GM12878 (cell line): ENCODE data around the gene IFIT2. TPM values are rescaled to one million over a fixed set of nuclear protein-coding genes. Genes with fewer than 3 reads are reported as not detected.

Experiments
- ATAC-seq: fragments of 200-7000 bp; cut with Tn5 transposase; 3 replicates; pipeline ENCODE4 v1.9.1; 2020; ENCODE audit warnings: mild to moderate bottlenecking, moderate library complexity
- BruUV-seq: library from RNA; stranded (reverse); fragments of 400-500 nt; replicated peaks from 2 replicates; lab custom pipeline; 2021; lab: Mats Ljungman, UMichigan
- CTCF ChIA-PET: fragments of 300-600 bp; sonication (Branson Sonifier 250); formaldehyde crosslinking; extraction: SDS; loops from one replicate; lab custom pipeline; 2021; ENCODE audit warnings: inconsistent platforms; lab: Yijun Ruan, JAX
- POLR2A ChIA-PET: fragments of 350-600 bp; formaldehyde crosslinking; extraction: SDS; loops from one replicate; lab custom pipeline; 2021; ENCODE audit warnings: inconsistent platforms; lab: Charles Lee
- RAD21 ChIA-PET: fragments of 300-600 bp; sonication (Branson Sonifier 250); formaldehyde crosslinking; loops from one replicate; lab custom pipeline; 2023; ENCODE audit warnings: antibody characterized with exemption; ENCODE audit not compliant: unreplicated experiment; lab: Charles Lee
- SMC1A ChIA-PET: fragments of 300-600 bp; sonication (Branson Sonifier 250); formaldehyde crosslinking; loops from one replicate; lab custom pipeline; 2023; ENCODE audit not compliant: unreplicated experiment, uncharacterized antibody; lab: Charles Lee
- DNase-seq: peaks from one replicate; pipeline ENCODE4 v3.0.0-alpha.2; 2011; ENCODE audit warnings: low read depth, low spot score
- FAIRE-seq: peaks from 3 replicates; lab custom pipeline; 2011; peaks lifted over from hg19 to GRCh38; lab: Jason Lieb, UNC
- H2AFZ ChIP-seq: 2 replicates; pipeline ENCODE4 v1.6.0; 2011; ENCODE audit warnings: low read depth, low read length, control low read depth; ENCODE audit not compliant: control insufficient read depth
- H3K27ac ChIP-seq: 2 replicates; pipeline ENCODE4 v1.5.1; 2011; ENCODE audit warnings: control low read depth; ENCODE audit not compliant: control insufficient read depth, insufficient read depth
- H3K27me3 ChIP-seq, 2 experiments: replicated peaks in 1 of 2; 2 replicates each; pipeline versions ENCODE4 v1.6.0 to v1.6.1; 2011; ENCODE audit warnings: low read length in 1 of 2; ENCODE audit not compliant: control insufficient read depth in 2 of 2, insufficient read depth in 2 of 2
- H3K36me3 ChIP-seq, 2 experiments: 2 replicates each; pipeline ENCODE4 v1.5.1; 2011; ENCODE audit warnings: low read length in 1 of 2; ENCODE audit not compliant: control insufficient read depth in 2 of 2, insufficient read depth in 2 of 2
- H3K4me1 ChIP-seq: 2 replicates; pipeline ENCODE4 v1.6.1; 2011; ENCODE audit warnings: mild to moderate bottlenecking, low read length, moderate library complexity, mixed read lengths; ENCODE audit not compliant: control insufficient read depth, insufficient read depth
- H3K4me2 ChIP-seq: 2 replicates; pipeline ENCODE4 v1.6.0; 2011; ENCODE audit warnings: control low read depth; ENCODE audit not compliant: control insufficient read depth, insufficient read depth
- H3K4me3 ChIP-seq: fragments of 200-600 bp; sonication (generic); 2 replicates; pipeline ENCODE4 v1.5.1; 2016
- H3K79me2 ChIP-seq: 2 replicates; pipeline ENCODE4 v1.6.0; 2011; ENCODE audit warnings: low read length; ENCODE audit not compliant: control insufficient read depth, insufficient read depth
- H3K9ac ChIP-seq: 2 replicates; pipeline ENCODE4 v1.8.0; 2011; ENCODE audit warnings: low read length, control low read depth, mixed read lengths; ENCODE audit not compliant: control insufficient read depth, insufficient read depth
- H3K9me3 ChIP-seq: replicated peaks from 3 replicates; pipeline ENCODE4 v1.5.1; 2011; ENCODE audit warnings: mild to moderate bottlenecking, low read length; ENCODE audit not compliant: control insufficient read depth, insufficient read depth
- H4K20me1 ChIP-seq: 2 replicates; pipeline ENCODE4 v1.6.0; 2011; ENCODE audit not compliant: control insufficient read depth, insufficient read depth
- EP300 ChIP-seq, 2 experiments: fragments of 150-350 bp in 1 of 2; IDR thresholded peaks; 2 replicates each; pipeline ENCODE4 v1.6.1; 2011 to 2012; ENCODE audit warnings: low read depth in 2 of 2, low read length in 2 of 2, borderline replicate concordance in 1 of 2, improper control_type of control experiment in 1 of 2, inconsistent platforms in 1 of 2; ENCODE audit not compliant: control insufficient read depth in 1 of 2
- ETV6 ChIP-seq, 2 experiments: fragments of 450-650 bp in 1 of 2; IDR thresholded peaks in 1 of 2; conservative IDR thresholded peaks in 1 of 2; 2 replicates each; pipeline ENCODE4 v1.6.1; 2014; ENCODE audit warnings: antibody characterized with exemption in 1 of 2, borderline replicate concordance in 1 of 2, low read depth in 1 of 2, mild to moderate bottlenecking in 1 of 2, moderate library complexity in 1 of 2
- GATAD2B ChIP-seq: fragments of 450-650 bp; conservative IDR thresholded peaks from 2 replicates; pipeline ENCODE4 v1.6.1; 2017; ENCODE audit warnings: low read depth, mild to moderate bottlenecking, moderate library complexity
- IKZF1 ChIP-seq: fragments of 450-650 bp; conservative IDR thresholded peaks from 2 replicates; pipeline ENCODE4 v1.6.1; 2017; ENCODE audit warnings: antibody characterized with exemption, mild to moderate bottlenecking
- KDM1A ChIP-seq: fragments of 200-600 bp; sonication (generic); IDR thresholded peaks from 2 replicates; pipeline ENCODE4 v1.6.1; 2016; ENCODE audit warnings: borderline replicate concordance
- MLLT1 ChIP-seq: fragments of 450-650 bp; IDR thresholded peaks from 2 replicates; pipeline ENCODE4 v1.6.1; 2016; ENCODE audit warnings: mild to moderate bottlenecking
- NFYB ChIP-seq: IDR thresholded peaks from 2 replicates; pipeline ENCODE4 v1.6.1; 2011; ENCODE audit warnings: low read depth, mild to moderate bottlenecking, low read length, improper control_type of control experiment, moderate library complexity; ENCODE audit not compliant: insufficient read depth
- PAX8 ChIP-seq: fragments of 450-650 bp; IDR thresholded peaks from 2 replicates; pipeline ENCODE4 v1.6.1; 2017; ENCODE audit warnings: mild to moderate bottlenecking, moderate library complexity
- SMARCA5 ChIP-seq: fragments of 450-650 bp; IDR thresholded peaks from 2 replicates; pipeline ENCODE4 v1.6.1; 2017; ENCODE audit warnings: mild to moderate bottlenecking
- ZNF622 ChIP-seq: fragments of 450-650 bp; IDR thresholded peaks from 2 replicates; pipeline ENCODE4 v1.6.1; 2017; ENCODE audit warnings: mild to moderate bottlenecking, inconsistent platforms
- ZNF687 ChIP-seq: fragments of 450-650 bp; IDR thresholded peaks from 2 replicates; pipeline ENCODE4 v1.6.1; 2017; ENCODE audit warnings: mild to moderate bottlenecking, moderate library complexity
- WGBS: methylation state at CpG from one replicate; pipeline ENCODE4 v1.1.6; 2016; ENCODE audit warnings: low lambda C conversion rate; ENCODE audit not compliant: insufficient replicate concordance, insufficient coverage; ENCODE audit errors: missing lambda C conversion rate; 5-methylcytosine and 5-hydroxymethylcytosine counted together
- in situ Hi-C: fragments of 300-500 bp; cut with MboI; formaldehyde crosslinking; loops from 9 replicates; pipeline ENCODE4 v1.14.3; 2018; ENCODE audit warnings: mixed read lengths
- intact Hi-C: fragments of 100-400 bp; cut with micrococcal nuclease; formaldehyde crosslinking; loops from one replicate; pipeline ENCODE4 v1.14.2; 2022; ENCODE audit not compliant: unreplicated experiment
- polyA plus RNA-seq, 11 experiments: library from polyadenylated mRNA; depleted of rRNA in 4 of 11; unstranded in 6 of 11; stranded (reverse) in 5 of 11; fragments of >200 nt; fragmentation: Nextera tagmentation in 4 of 11; fragmentation: Illumina TruSeq in 1 of 11; extraction: Ambion mirVana in 4 of 11; extraction: Trizol in 1 of 11; gene quantifications; 1 replicate in 1 of 11; 2 replicates in 10 of 11; pipeline versions ENCODE4 v1.2.1 to v1.2.3, GENCODE V29; 2011 to 2016; ENCODE audit warnings: inconsistent platforms in 2 of 11, missing spikeins in 2 of 11, low read depth in 1 of 11
- total RNA-seq, 4 experiments: library from RNA; depleted of rRNA in 3 of 4; stranded (reverse); fragments of >200 nt in 3 of 4; fragmentation: Illumina TruSeq in 1 of 4; extraction: Trizol in 1 of 4; gene quantifications; 2 replicates each; pipeline versions ENCODE4 v1.2.1 to v1.2.3, GENCODE V29; 2013 to 2021
- TF ChIP-seq, protein P1 (sequence below): fragments of 450-650 bp; IDR thresholded peaks from 2 replicates; pipeline ENCODE4 v1.6.1; 2017; ENCODE audit warnings: antibody characterized with exemption, mild to moderate bottlenecking, moderate library complexity
- TF ChIP-seq, protein P2 (sequence below): fragments of 450-650 bp; IDR thresholded peaks from 2 replicates; pipeline ENCODE4 v1.6.1; 2017; ENCODE audit warnings: mild to moderate bottlenecking

IFIT2 gene
- total and polyA plus RNA-seq, 10 of the 15 experiments (the other 5 are each of a cell fraction or from before 2014, with no cell fraction given), result 5.2 to 14.8 (median 9.7) TPM

DNA sequence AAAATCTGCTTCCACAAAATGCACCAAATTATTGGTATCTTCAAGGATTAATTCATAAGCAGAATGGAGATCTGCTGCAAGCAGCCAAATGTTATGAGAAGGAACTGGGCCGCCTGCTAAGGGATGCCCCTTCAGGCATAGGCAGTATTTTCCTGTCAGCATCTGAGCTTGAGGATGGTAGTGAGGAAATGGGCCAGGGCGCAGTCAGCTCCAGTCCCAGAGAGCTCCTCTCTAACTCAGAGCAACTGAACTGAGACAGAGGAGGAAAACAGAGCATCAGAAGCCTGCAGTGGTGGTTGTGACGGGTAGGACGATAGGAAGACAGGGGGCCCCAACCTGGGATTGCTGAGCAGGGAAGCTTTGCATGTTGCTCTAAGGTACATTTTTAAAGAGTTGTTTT, 38.0 kb downstream of the IFIT2 start:
- Histone ChIP-seq H3K79me2 (peaks cover 16% of the 10 kb centered on the region), H3K27me3 (no peaks in the 10 kb centered on the region), H3K4me2 (no peak overlapping the region), H3K4me3 (no peak overlapping the region), H2AFZ (no peak overlapping the region), H3K4me1 (no peaks in the 10 kb centered on the region), H3K36me3 (peaks cover 6 to 22% of the 10 kb centered on the region in 2 experiments), H3K9me3 (no peaks in the 10 kb centered on the region), H3K27ac (no peak overlapping the region), H3K9ac (no peak overlapping the region), H4K20me1 (no peaks in the 10 kb centered on the region)
- DNase-seq, result no peak
- in situ Hi-C loops (no loop called here), intact Hi-C loops (no loop called here)
- TF ChIP-seq, protein P1, sequence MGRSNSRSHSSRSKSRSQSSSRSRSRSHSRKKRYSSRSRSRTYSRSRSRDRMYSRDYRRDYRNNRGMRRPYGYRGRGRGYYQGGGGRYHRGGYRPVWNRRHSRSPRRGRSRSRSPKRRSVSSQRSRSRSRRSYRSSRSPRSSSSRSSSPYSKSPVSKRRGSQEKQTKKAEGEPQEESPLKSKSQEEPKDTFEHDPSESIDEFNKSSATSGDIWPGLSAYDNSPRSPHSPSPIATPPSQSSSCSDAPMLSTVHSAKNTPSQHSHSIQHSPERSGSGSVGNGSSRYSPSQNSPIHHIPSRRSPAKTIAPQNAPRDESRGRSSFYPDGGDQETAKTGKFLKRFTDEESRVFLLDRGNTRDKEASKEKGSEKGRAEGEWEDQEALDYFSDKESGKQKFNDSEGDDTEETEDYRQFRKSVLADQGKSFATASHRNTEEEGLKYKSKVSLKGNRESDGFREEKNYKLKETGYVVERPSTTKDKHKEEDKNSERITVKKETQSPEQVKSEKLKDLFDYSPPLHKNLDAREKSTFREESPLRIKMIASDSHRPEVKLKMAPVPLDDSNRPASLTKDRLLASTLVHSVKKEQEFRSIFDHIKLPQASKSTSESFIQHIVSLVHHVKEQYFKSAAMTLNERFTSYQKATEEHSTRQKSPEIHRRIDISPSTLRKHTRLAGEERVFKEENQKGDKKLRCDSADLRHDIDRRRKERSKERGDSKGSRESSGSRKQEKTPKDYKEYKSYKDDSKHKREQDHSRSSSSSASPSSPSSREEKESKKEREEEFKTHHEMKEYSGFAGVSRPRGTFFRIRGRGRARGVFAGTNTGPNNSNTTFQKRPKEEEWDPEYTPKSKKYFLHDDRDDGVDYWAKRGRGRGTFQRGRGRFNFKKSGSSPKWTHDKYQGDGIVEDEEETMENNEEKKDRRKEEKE, result no peak
- no peak for TF ChIP-seq NFYB
- TF ChIP-seq EP300 (IDR thresholded peaks at IDR 0.05; ENCODE audit: borderline replicate concordance in 1 of 2, control insufficient read depth in 1 of 2, low read depth in 2 of 2, low read length in 2 of 2), result no peak
- TF ChIP-seq GATAD2B, result no peak
- TF ChIP-seq KDM1A, result no peak
- no peak for TF ChIP-seq SMARCA5
- no peak for TF ChIP-seq IKZF1
- TF ChIP-seq ZNF622, result no peak
- TF ChIP-seq MLLT1, result no peak
- no peak for TF ChIP-seq ETV6 (conservative IDR thresholded peaks at IDR 0.05 in 1 of 2, IDR thresholded peaks at IDR 0.05 in 1 of 2; ENCODE audit: borderline replicate concordance in 1 of 2, low read depth in 1 of 2)
- TF ChIP-seq ZNF687, result no peak
- TF ChIP-seq, protein P2, sequence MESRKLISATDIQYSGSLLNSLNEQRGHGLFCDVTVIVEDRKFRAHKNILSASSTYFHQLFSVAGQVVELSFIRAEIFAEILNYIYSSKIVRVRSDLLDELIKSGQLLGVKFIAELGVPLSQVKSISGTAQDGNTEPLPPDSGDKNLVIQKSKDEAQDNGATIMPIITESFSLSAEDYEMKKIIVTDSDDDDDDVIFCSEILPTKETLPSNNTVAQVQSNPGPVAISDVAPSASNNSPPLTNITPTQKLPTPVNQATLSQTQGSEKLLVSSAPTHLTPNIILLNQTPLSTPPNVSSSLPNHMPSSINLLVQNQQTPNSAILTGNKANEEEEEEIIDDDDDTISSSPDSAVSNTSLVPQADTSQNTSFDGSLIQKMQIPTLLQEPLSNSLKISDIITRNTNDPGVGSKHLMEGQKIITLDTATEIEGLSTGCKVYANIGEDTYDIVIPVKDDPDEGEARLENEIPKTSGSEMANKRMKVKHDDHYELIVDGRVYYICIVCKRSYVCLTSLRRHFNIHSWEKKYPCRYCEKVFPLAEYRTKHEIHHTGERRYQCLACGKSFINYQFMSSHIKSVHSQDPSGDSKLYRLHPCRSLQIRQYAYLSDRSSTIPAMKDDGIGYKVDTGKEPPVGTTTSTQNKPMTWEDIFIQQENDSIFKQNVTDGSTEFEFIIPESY, result no peak
- no peak for TF ChIP-seq PAX8
- no peak for ATAC-seq
- WGBS, result 97% methylated on average over 4 of the region's 4 CpGs
- no TSS peak for BruUV-seq
- RAD21 ChIA-PET, result interaction anchor here (1.0 kb wide), 1 partner anchor 30 kb away, joined by 4 read pairs; no protein-coding TSS in a partner anchor
- POLR2A ChIA-PET, result interaction anchor here (1.1 kb wide), 1 partner anchor 9 kb away, joined by 3 read pairs; no protein-coding TSS in a partner anchor
- CTCF ChIA-PET, result interaction anchor here (1.0 to 4.2 kb wide), 2 partner anchors 12 to 29 kb away, joined by 3 to 22 read pairs; no protein-coding TSS in a partner anchor
- FAIRE-seq, result no peak
- SMC1A ChIA-PET, result interaction anchor here (0.8 to 4.5 kb wide), 5 partner anchors 7 to 53 kb away, joined by 3 to 26 read pairs (median 8); partner anchors contain the start of gene IFIT1
